HG02678 (cell line): ENCODE measurements around the gene SLC28A1.
"Not testable (repeated sequence)": the region's sequence is repeated elsewhere in the genome, so short reads cannot be mapped to it uniquely, and the experiment has no call there.

Experiments
- ATAC-seq: cut with Tn5 transposase; IDR thresholded peaks from one replicate; pipeline ENCODE4 v1.9.1; 2021; ENCODE audit warnings: mild to moderate bottlenecking, moderate library complexity; ENCODE audit not compliant: unreplicated experiment

SLC28A1 gene

GRCh38 chr15:84961707-84962106, 77.2 kb downstream of the SLC28A1 start:
- ATAC-seq, result no peak

GRCh38 chr15:84962955-84963354, 78.5 kb downstream of the SLC28A1 start:
- ATAC-seq, result no peak

- no peak for ATAC-seq
Observed at GRCh38 chr15:84967380-84967779, 82.9 kb downstream of the SLC28A1 start.

DNA sequence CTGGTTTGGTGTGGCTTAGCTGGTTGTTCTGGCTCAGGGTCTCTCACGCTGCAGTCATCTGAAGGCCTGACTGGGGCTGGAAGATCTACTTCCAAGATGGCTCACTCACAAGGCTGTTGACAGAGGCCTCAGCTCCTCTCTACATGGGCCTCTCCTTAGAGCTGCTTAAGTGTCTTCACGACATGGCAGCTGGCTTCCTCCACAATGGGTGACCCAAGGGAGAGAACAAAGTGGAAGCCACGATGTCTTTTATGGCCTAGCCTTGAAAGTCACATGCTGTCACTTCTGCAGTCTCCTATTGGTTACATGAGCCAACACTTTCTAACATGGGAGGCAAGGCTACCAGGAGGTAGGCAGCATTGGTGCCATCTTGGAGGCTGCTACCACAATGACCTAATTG, 83.8 kb downstream of the SLC28A1 start:
- ATAC-seq, result no peak

DNA sequence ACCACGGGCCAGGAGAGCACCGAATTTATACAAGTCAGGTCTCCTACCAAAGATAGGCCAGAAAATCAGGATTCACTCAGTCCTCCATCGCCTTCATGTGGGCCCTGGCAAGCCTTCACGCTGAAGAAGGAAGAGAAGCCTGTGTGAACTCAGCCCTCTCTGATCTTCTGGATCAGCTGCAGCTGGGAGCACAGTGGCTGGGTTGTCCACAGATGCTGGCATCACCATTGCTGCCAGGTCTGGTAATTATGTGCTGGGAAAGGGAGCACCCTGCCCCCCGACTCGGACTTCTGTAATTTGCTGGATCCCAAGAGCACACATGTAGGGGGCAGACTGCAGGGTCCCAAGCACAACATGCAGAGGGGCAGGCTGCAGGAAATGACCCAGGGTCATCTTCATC, 84.8 kb downstream of the SLC28A1 start:
- ATAC-seq, result no peak

GRCh38 chr15:84970843-84971242, 86.4 kb downstream of the SLC28A1 start:
- no peak for ATAC-seq

DNA sequence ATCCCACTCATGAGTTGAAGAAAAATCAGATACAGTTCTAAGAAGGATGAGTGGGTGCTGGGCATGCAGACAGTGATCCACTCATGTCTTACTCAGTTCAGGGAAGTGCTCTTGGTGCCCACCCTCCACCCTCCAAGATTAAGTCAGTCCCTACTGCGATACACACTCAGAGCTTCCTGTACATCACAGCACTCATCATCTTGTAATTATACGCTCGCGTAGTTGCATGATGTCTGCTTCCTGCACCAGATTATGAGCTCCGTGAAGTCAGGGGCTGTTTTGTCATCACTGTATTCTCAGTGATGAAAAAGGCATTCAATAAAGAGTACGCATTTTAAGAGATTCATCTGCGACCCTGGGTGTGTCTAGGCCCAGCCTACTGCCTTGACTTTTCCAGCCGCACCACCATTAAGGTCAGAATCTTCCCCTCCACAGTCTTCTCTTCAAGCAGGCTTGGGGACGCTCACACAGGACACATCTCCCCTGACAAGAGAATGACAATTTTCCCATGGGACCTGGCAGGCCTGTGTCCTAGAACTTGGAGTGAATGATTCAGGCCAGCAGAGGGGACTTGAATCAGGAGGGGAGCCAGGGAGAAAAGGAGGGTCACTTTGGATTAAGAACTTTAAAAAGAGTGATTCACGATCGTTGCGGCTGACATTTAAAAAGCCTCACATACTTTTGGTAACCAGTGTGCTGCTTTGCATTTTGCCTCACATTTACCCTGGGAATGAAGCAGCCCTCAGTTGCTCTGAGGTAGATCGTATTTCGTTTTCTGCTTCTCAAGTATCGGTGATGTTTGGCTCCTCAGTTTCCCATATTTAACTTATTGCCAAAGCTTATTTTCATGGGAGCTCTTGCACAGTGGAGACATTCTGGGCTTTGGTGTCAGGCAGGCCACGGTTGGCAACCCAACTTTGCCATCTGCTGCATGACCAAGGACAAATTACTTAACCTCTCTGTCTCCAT, 89.3 kb downstream of the SLC28A1 start:
- ATAC-seq, result no peak

DNA sequence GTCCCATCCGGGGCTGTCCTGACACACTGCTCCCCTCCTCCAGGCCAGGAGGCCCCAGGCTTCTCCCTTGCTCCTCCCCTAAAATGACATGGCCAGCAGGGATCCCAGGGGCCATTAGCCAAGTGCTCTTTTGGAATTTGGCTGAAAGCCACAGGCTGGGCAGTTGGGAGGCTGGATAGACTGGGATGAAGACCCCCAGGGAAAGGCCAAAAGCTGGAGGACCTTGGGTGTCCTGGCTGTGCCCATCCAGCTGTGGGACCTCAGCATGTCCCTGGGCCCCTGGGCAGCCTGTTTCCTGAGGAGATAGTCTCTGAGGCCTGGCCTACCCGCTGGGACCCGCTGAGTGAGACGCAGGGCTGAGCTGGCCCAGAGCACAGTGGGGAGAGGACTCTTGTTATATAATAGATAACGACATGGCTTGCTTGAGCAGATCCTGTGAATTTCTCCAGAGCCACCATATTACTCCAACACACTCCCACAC, 91.4 kb downstream of the SLC28A1 start:
- ATAC-seq, result no peak

- ATAC-seq, result no peak
Observed at GRCh38 chr15:84976746-84977345, 92.4 kb downstream of the SLC28A1 start.

GRCh38 chr15:84979651-84980050, 95.2 kb downstream of the SLC28A1 start:
- ATAC-seq, result no peak

GRCh38 chr15:84980196-84981053, 96.0 kb downstream of the SLC28A1 start:
- peak; percentile 45 for ATAC-seq

DNA sequence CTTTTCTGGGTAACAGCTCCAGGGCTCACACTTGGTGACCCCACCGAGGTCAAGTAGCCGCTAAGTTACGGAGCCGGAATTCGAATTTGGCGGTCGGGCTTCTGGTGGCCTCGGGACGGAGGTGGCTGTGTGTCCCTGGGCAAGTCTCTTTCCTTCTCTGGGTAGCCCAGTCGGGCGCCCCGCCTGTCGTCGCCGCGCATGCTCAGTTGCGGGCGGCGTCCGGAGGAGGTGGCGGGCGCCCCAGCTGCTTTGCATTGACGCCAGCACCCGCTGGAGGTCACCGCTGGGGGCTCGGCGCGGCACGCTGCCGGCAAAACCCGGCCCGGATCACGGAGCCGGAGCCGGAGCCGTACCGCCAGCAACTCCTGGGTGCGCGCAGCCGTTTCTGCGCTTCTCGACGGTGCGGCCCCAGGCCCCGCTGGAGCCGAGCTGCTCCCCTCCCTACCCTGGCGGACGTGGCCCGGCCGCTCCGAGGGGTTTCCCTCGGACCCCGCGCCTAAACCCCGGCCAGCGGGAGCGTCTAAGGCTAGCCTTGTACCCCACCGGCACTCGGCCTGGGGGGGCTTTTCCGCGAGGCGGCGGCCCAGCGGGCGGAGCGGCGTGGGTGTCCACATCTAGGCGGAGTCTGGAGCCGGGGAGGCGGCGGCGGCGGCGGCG, 96.7 kb downstream of the SLC28A1 start:
- peak; percentile 62 for ATAC-seq

DNA sequence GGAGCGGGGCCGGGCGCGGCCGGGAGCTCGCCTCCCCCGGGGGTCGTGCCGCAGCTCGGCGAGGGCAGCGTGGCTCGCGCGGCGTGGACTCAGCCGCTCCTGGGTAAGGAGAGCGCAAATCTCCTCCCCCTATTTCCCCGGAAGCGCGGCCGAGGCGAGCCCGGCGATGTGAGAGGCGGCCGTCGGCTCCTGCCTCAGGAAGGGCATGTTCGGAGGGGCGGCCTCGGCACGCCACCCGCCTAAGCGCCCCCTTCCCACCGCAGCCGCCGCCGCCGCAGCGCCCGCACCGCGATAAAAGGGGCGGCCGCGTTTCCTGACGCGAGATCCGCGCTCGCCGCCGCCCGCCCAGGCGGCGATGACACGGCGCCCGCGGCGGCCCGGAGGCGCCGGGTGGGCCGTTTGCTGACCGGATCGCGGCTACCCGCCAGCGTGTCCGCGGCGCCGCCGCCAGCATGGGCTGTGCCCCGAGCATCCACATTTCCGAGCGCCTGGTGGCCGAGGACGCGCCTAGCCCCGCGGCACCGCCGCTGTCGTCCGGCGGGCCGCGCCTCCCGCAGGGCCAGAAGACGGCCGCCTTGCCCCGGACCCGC, 97.3 kb downstream of the SLC28A1 start, which contains the start of gene PDE8A:
TSS of gene PDE8A (plus strand) at position 146 of the 590 bp plus-strand sequence. CDS start at position 453, 307 bp downstream.
- ATAC-seq, result peak; percentile 29

- no peak for ATAC-seq
Observed at GRCh38 chr15:84982301-84982920, 97.9 kb downstream of the SLC28A1 start.

- ATAC-seq, result no peak
Observed at GRCh38 chr15:84983294-84983693, 98.8 kb downstream of the SLC28A1 start.

DNA sequence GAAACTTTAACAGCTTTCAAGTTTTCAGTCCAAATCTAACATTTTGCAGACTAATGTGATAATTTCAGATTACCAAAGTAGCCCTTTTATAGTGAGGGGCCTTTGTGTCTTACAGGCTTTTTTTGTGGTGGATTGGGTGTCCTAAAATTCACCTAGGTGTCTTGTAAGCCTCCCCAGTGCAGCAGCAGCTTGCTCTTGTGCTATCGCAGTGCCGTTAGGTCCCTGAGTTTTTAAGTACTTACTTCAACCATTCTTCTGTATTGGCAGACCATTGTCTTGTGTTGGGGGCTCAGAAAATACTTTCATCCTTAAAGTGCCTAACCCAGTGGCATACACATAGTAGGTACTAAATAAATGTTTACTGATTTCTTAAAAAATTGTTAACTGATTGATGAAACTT, 99.2 kb downstream of the SLC28A1 start:
- no peak for ATAC-seq

GRCh38 chr15:84985158-84985557, 100.7 kb downstream of the SLC28A1 start:
- ATAC-seq, result no peak

DNA sequence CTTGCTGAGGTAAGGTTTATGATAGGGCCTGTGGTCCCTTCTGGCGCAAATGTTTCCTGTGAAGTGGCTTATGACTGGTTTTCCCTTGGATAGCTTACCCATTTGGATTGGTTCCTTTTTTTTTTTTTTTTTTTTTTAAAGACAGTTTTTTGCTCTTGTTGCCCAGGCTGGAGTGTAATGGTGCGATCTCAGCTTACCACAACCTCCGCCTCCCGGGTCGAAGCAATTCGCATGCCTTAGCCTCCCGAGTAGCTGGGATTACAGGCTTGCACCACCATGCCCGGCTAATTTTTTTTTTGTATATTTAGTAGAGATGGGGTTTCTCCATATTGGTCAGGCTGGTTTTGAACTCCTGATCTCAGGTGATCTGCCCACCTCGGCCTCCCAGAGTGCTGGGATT, 102.9 kb downstream of the SLC28A1 start:
- not testable (repeated sequence) for ATAC-seq

DNA sequence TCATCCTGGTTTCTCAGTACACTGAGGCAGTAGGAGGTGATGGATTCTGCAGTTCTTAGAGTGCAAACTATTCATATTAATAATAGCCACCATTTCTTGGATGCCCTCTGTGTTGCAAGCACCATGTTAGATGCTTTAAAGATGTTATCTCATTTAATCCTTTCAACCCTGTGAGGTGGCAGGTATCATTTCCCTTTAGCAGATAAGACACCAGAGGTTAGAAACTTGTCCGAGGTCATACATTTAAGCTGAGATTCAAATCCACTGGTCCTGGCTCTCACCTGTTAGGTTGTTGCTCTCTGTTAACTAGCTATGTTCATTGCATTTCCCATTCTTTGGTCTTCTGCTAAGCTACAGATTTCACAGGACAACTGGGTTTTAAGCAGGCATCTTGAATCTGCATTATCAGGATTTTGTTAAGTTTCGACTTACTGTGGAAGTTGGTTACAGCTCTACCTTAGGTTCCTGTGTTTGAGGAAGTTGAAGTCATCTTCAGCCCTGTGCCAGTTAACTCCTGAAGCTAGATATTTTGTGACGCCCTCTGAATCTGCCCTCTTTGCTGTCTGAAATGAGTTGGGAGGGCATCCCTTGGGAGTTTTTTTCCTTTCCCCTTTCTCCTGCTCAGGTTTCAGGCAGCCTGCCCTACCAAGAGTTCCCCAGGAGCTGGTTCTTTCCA, 103.6 kb downstream of the SLC28A1 start:
- peak; percentile 41 for ATAC-seq
